Thyroid gland (tissue), 4 donors: ENCODE measurements around the gene HPS4.

Experiments used
- POLR2A ChIP-seq, 2 donors: fragments of 450-650 bp; IDR thresholded peaks; one replicate each; pipeline ENCODE4 v1.6.1; 2017; ENCODE audit warnings: antibody characterized with exemption in 2 of 2, mild to moderate bottlenecking in 2 of 2, moderate library complexity in 1 of 2
- TF ChIP-seq, protein P1 (sequence below), 6 experiments: fragments of 200-600 bp in 3 of 6; fragments of 450-650 bp in 3 of 6; sonication (generic) in 3 of 6; IDR thresholded peaks; one replicate each; pipeline ENCODE4 v1.5.1; 2016 to 2019; ENCODE audit warnings: antibody characterized with exemption in 6 of 6, mild to moderate bottlenecking in 2 of 6, inconsistent platforms in 1 of 6, moderate library complexity in 1 of 6

DNA sequence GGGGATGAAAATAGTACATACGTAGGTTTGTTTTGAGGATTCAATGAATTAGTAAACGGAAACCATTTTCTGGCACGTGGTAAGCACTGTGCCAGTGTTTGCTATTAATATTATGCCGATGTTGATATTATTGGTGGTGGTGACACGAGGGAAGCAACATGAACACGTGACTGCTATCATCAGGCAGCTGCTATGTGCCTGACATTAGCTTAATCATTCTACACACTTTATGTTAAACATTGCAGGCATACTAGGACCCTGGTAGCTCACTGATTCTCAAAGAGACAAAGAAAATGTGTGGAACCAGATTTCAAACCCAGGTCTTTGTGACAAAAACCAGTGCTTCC is 750 bp upstream of the HPS4 start:
- TF ChIP-seq, protein P1, sequence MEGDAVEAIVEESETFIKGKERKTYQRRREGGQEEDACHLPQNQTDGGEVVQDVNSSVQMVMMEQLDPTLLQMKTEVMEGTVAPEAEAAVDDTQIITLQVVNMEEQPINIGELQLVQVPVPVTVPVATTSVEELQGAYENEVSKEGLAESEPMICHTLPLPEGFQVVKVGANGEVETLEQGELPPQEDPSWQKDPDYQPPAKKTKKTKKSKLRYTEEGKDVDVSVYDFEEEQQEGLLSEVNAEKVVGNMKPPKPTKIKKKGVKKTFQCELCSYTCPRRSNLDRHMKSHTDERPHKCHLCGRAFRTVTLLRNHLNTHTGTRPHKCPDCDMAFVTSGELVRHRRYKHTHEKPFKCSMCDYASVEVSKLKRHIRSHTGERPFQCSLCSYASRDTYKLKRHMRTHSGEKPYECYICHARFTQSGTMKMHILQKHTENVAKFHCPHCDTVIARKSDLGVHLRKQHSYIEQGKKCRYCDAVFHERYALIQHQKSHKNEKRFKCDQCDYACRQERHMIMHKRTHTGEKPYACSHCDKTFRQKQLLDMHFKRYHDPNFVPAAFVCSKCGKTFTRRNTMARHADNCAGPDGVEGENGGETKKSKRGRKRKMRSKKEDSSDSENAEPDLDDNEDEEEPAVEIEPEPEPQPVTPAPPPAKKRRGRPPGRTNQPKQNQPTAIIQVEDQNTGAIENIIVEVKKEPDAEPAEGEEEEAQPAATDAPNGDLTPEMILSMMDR (IDR thresholded peaks at IDR 0.05): no peak
- TF ChIP-seq POLR2A (IDR thresholded peaks at IDR 0.05): no peak
